ENCODE data around the gene SPARC. TPM values are rescaled to one million over a fixed set of nuclear protein-coding genes. Genes with fewer than 3 reads are reported as not detected.

SPARC gene
- total and polyA plus RNA-seq, 8 donors: 1,647 to 5,045 (median 2,169) TPM

DNA sequence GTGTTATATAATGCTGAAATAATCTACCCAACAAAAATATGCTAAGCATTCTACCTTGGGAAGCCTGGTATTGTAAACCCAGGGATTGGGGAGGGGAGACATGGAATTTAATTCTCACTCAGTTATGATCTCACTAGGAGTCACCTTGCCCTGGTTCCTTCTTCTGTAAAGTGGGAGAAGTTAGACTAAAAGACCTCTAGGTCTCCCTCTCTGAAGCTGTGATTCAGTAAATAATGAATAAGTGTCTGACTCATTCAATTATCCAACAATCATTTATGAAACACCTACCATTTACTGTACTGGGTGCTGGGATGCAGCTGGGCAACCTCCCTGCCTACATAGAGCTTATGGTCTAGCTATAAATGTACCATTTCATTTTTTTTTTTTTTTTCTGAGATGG is 20.2 kb upstream of the SPARC start:
- H3K27ac ChIP-seq: no peak overlapping the region
- DNase-seq (no peak), ATAC-seq (peak; percentile 17)
- no peak overlapping the region for H3K4me3 ChIP-seq
- H3K4me1 ChIP-seq: peaks cover 0 to 3% of the 10 kb centered on the region in 2 donors
- TF ChIP-seq, protein P1, sequence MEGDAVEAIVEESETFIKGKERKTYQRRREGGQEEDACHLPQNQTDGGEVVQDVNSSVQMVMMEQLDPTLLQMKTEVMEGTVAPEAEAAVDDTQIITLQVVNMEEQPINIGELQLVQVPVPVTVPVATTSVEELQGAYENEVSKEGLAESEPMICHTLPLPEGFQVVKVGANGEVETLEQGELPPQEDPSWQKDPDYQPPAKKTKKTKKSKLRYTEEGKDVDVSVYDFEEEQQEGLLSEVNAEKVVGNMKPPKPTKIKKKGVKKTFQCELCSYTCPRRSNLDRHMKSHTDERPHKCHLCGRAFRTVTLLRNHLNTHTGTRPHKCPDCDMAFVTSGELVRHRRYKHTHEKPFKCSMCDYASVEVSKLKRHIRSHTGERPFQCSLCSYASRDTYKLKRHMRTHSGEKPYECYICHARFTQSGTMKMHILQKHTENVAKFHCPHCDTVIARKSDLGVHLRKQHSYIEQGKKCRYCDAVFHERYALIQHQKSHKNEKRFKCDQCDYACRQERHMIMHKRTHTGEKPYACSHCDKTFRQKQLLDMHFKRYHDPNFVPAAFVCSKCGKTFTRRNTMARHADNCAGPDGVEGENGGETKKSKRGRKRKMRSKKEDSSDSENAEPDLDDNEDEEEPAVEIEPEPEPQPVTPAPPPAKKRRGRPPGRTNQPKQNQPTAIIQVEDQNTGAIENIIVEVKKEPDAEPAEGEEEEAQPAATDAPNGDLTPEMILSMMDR (IDR thresholded peaks at IDR 0.05): no peak
- no peaks in the 10 kb centered on the region for H3K36me3 ChIP-seq
- intact Hi-C loops (cut with DNase I): no loop called here
- no peaks in the 10 kb centered on the region for H3K27me3 ChIP-seq
- no peaks in the 10 kb centered on the region for H3K9me3 ChIP-seq

DNA sequence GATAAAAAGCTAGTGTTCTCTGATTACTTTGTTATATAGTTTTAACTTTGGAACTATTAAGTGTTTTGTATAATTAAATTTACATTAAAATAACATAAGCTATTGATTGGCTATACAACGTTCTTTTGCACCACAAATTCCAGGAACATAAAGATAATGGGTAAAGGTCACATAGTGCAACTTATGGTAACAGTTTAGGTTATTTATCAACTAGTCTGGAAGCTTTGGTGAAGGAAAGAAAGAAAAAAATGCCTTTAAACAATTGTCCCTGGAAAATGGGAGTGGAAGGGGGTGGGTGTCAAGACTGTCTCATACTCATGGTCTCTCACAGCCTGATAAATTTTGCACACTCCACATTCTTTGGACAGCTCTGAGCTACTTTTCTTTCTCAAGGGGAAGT is 17.1 kb upstream of the SPARC start:
- Histone ChIP-seq H3K27ac (no peak overlapping the region), H3K9me3 (no peaks in the 10 kb centered on the region), H3K4me3 (no peak overlapping the region), H3K36me3 (no peaks in the 10 kb centered on the region), H3K4me1 (peaks cover 3 to 5% of the 10 kb centered on the region in 2 donors), H3K27me3 (no peaks in the 10 kb centered on the region)
- intact Hi-C loops (cut with DNase I): no loop called here
- DNase-seq: no peak
- TF ChIP-seq, protein P1 (IDR thresholded peaks at IDR 0.05): no peak
- ATAC-seq: no peak

DNA sequence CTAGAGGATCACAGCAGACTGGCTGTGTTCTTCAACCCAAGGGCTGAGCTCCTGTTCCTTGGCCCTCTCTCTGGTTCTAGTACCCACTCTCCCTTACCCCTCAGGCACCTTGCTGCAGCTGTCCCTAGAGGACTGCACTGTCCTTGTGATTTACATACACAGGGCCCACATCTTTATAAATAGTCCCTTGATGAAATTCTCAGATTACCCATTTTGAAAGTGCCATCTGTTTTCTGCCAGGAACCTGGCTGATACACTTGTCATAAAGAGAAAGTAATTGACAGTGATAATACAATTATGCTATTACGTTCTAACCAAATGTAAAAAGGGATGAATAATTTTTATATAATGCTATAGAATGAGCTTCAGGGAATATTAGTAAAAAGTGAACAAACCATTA is 16.5 kb upstream of the SPARC start:
- intact Hi-C loops (cut with DNase I): no loop called here
- no peaks in the 10 kb centered on the region for H3K27me3 ChIP-seq

DNA sequence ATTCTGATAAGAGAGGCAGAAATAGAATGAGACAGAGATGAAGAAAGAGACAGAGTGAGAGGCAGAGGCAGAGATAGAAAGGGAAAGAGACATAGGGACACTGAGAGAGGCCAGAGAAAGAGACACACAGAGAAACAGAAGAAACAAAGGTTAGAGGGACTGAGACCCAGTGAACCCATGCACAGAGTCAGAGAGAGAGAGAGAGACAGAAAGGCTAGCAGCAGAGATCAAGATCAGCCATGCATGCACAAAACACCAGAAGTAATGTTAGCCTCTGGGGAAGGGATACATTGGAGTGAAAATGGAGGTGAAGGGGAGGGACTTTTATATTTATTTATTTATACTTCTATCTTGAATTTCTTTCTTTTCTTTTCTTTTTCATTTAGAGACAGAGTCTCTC is 14.1 kb upstream of the SPARC start:
- peak overlapping the region in 1 of 2 donors; percentile 20 for H3K27ac ChIP-seq
- DNase-seq (no peak), ATAC-seq (no peak)
- TF ChIP-seq, protein P1 (IDR thresholded peaks at IDR 0.05): no peak
- intact Hi-C loops (cut with DNase I): no loop called here
- H3K9me3 ChIP-seq: no peaks in the 10 kb centered on the region
- H3K36me3 ChIP-seq: no peaks in the 10 kb centered on the region
- H3K27me3 ChIP-seq: no peaks in the 10 kb centered on the region
- no peak overlapping the region for H3K4me3 ChIP-seq
- H3K4me1 ChIP-seq: peaks cover 0 to 5% of the 10 kb centered on the region in 2 donors

More for the DNA sequence above, 16.5 kb upstream of the SPARC start:
- Histone ChIP-seq H3K4me3 (no peak overlapping the region), H3K9me3 (no peaks in the 10 kb centered on the region), H3K4me1 (peaks cover 3 to 5% of the 10 kb centered on the region in 2 donors), H3K27ac (no peak overlapping the region), H3K36me3 (no peaks in the 10 kb centered on the region)
- ATAC-seq (no peak), DNase-seq (no peak)
- TF ChIP-seq, protein P1 (IDR thresholded peaks at IDR 0.05): no peak

DNA sequence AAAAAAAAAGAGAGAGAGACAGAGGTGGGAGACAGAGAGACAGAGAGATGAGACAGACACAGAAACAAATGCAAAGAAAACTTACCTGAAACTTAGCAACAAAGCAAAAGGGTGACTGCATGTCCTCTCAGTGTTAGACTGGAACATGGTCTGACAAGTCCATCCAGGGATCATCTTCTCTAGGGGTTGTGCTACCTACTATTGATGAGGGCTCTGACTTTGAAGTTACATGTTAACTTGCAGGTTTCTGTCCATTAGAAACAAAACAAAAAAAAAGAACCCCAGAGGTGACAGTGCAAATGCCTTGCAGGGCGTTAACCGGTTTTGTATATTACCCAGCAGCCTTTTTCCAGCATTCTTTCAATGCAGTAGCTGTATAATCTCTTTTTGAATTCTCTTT is 13.6 kb upstream of the SPARC start:
- H3K27ac ChIP-seq: peak overlapping the region in 1 of 2 donors; percentile 20
- intact Hi-C loops (cut with DNase I): no loop called here
- ATAC-seq: no peak

More for the DNA sequence above, 13.6 kb upstream of the SPARC start:
- DNase-seq: no peak
- no peaks in the 10 kb centered on the region for H3K36me3 ChIP-seq
- no peaks in the 10 kb centered on the region for H3K9me3 ChIP-seq
- no peaks in the 10 kb centered on the region for H3K27me3 ChIP-seq
- TF ChIP-seq, protein P1 (IDR thresholded peaks at IDR 0.05): no peak
- no peak overlapping the region for H3K4me3 ChIP-seq
- peaks cover 0 to 5% of the 10 kb centered on the region in 2 donors for H3K4me1 ChIP-seq

All from left lung (tissue), 10 donors.